ENCODE data around the gene SRF.

The SRF gene

GRCh38 chr6:43221046-43221972 lies 50.2 kb downstream of the SRF start:
- TF ChIP-seq, protein P1, sequence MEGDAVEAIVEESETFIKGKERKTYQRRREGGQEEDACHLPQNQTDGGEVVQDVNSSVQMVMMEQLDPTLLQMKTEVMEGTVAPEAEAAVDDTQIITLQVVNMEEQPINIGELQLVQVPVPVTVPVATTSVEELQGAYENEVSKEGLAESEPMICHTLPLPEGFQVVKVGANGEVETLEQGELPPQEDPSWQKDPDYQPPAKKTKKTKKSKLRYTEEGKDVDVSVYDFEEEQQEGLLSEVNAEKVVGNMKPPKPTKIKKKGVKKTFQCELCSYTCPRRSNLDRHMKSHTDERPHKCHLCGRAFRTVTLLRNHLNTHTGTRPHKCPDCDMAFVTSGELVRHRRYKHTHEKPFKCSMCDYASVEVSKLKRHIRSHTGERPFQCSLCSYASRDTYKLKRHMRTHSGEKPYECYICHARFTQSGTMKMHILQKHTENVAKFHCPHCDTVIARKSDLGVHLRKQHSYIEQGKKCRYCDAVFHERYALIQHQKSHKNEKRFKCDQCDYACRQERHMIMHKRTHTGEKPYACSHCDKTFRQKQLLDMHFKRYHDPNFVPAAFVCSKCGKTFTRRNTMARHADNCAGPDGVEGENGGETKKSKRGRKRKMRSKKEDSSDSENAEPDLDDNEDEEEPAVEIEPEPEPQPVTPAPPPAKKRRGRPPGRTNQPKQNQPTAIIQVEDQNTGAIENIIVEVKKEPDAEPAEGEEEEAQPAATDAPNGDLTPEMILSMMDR (IDR thresholded peaks at IDR 0.05; ENCODE audit: control insufficient read depth, extremely low read depth, insufficient read depth) = no peak
- no peak overlapping the region for H3K4me3 ChIP-seq (ENCODE audit: low read depth, low read length)
- DNase-seq (ENCODE audit: low read depth) = no peak

- TF ChIP-seq, protein P1 (IDR thresholded peaks at IDR 0.05; ENCODE audit: control insufficient read depth, extremely low read depth, insufficient read depth) = no peak
- no peak overlapping the region for H3K4me3 ChIP-seq (ENCODE audit: low read depth, low read length)
- DNase-seq (ENCODE audit: low read depth) = no peak
Measured at GRCh38 chr6:43222418-43223059, 51.5 kb downstream of the SRF start.

- TF ChIP-seq, protein P1 (IDR thresholded peaks at IDR 0.05; ENCODE audit: control insufficient read depth, extremely low read depth, insufficient read depth) = no peak
- DNase-seq (ENCODE audit: low read depth) = no peak
- H3K4me3 ChIP-seq (ENCODE audit: low read depth, low read length) = no peak overlapping the region
Measured at GRCh38 chr6:43223175-43223574, 52.1 kb downstream of the SRF start.

DNA sequence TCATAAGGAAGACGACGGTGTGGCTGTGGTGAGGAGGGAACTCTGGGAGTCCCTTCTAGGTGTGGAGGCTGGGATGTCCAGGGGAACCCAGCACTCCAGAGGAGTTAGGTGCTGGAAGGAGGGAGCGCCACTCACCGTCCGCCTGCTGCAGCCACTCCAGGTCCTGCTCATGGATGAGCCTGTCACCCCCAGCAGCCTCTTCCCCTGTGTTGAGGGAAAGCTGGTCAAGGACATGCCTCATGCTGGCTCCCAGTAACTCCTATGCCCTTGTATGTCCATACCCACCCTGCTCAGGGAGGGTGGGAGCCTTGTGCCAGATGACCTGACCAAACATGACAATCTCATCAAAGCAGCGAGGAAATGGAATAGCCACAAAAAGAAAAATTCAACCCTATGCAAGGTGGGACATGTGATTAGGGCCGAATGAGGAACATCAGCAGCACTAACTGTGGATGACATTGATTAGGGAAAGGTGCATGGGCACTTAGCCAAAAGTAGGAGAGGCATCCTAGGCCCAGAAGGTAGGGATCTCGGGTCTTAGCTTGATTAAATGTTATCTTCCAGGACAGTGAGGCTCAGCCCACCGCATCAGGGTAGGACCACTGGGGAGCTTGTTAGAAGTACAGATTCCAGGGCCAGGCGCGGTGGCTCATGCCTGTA lies 55.3 kb downstream of the SRF start:
- no peak overlapping the region for H3K4me3 ChIP-seq (ENCODE audit: low read depth, low read length)
- DNase-seq (ENCODE audit: low read depth) = no peak
- TF ChIP-seq, protein P1 (IDR thresholded peaks at IDR 0.05; ENCODE audit: control insufficient read depth, extremely low read depth, insufficient read depth) = no peak

DNA sequence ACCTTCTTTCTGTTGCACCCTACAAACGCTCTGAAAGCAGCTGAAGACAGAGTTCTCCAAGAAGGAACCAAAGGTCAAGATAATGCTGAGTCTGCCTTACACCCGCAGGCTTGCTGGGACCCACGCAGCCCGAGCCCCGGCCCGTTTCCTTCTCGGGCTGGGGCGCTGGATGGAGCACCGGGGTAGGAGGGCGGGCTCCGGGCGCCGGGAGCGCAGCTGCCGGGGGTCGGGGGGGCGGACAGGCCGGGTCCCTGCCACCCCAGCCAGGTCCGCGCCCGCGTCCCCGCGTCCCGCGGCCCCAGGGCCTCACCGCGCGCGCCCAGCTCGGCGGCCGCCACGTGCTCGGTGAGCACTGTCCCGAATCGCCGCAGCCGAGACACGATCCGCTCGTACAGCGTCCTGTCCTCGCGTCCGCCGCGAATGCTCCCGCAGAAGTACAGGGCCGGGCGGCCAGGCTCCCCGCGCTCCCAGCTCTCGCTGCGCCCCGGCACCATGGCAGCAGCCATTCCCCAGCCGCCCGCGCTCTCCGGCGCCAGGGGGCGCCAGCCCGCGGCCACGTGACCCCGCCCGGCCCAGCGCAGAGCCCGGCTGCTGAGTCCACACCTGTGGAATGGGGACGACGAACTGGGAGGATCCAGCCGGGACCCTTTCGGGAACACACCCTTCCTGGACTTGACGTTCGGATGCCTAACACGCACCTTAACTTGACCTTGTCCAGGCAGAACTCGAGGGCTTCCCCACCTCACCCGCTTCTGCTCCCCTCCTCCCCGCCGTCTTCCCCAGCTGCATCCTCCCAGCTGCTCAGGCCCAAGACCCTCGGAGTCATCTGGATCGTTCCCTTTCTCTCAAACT lies 58.1 kb downstream of the SRF start, which contains the start of gene DNPH1:
Gene DNPH1, minus strand, starts transcription at position 531 of the 852 bp plus-strand sequence. Its CDS starts 25 bp downstream, at position 506.
- TF ChIP-seq, protein P1 (IDR thresholded peaks at IDR 0.05; ENCODE audit: control insufficient read depth, extremely low read depth, insufficient read depth) = peak; percentile 86
- H3K4me3 ChIP-seq (ENCODE audit: low read depth, low read length) = peak within 1 kb of the TSS; percentile 54
- DNase-seq (ENCODE audit: low read depth) = no peak
